Prostate gland (tissue), 2 donors: ENCODE results near the gene SLC9A8.

Source experiments
- POLR2A ChIP-seq: fragments of 450-650 bp; IDR thresholded peaks from one replicate; pipeline ENCODE4 v1.6.1; 2016; ENCODE audit warnings: antibody characterized with exemption, mild to moderate bottlenecking
- POLR2AphosphoS5 ChIP-seq: sonication (generic); formaldehyde crosslinking; IDR thresholded peaks from one replicate; pipeline ENCODE4 v1.6.1; 2017; ENCODE audit warnings: antibody characterized with exemption
- TF ChIP-seq, protein P1 (sequence below), 4 experiments: fragments of 200-600 bp in 2 of 4; fragments of 450-650 bp in 2 of 4; sonication (generic) in 2 of 4; IDR thresholded peaks; 1 replicate in 3 of 4; 2 replicates in 1 of 4; pipeline ENCODE4 v1.5.1; 2016 to 2019; ENCODE audit warnings: antibody characterized with exemption in 4 of 4, mild to moderate bottlenecking in 2 of 4, moderate library complexity in 2 of 4

DNA sequence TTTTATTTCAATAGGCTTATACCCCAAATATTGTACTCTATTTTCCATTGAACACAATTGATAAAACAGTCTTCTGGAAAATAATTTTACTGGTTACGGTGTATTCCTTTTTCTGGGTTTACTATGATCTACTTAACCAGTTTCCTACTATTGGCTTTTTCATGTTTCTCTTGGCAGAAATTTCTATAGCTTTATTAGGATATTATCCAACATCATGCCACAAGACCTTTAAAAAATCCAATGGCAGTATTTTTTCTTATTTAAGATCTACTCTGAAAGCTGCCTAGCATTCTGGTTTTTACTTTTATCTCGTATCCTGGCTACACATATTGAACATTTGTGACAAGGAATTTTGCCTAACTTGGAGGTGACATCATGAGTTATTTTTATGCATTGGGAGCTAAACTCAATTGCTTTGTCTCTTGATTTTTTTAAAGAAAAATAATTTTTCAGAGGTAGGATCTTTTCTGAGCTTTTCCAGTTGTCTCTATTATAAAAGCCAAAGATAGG, 45.5 kb downstream of the SLC9A8 start:
- TF ChIP-seq, protein P1, sequence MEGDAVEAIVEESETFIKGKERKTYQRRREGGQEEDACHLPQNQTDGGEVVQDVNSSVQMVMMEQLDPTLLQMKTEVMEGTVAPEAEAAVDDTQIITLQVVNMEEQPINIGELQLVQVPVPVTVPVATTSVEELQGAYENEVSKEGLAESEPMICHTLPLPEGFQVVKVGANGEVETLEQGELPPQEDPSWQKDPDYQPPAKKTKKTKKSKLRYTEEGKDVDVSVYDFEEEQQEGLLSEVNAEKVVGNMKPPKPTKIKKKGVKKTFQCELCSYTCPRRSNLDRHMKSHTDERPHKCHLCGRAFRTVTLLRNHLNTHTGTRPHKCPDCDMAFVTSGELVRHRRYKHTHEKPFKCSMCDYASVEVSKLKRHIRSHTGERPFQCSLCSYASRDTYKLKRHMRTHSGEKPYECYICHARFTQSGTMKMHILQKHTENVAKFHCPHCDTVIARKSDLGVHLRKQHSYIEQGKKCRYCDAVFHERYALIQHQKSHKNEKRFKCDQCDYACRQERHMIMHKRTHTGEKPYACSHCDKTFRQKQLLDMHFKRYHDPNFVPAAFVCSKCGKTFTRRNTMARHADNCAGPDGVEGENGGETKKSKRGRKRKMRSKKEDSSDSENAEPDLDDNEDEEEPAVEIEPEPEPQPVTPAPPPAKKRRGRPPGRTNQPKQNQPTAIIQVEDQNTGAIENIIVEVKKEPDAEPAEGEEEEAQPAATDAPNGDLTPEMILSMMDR (IDR thresholded peaks at IDR 0.05), result no peak
- TF ChIP-seq POLR2A, result no peak
- no peak for TF ChIP-seq POLR2AphosphoS5
